PC-3 (cell line): ENCODE data around the gene CDH13.

ENCODE experiments used
- EZH2 ChIP-seq: fragments of 300-600 bp; sonication (generic); IDR thresholded peaks from one replicate; pipeline ENCODE4 v1.6.1; 2017; ENCODE audit warnings: antibody characterized with exemption, mild to moderate bottlenecking, low read length; ENCODE audit not compliant: unreplicated experiment
- TF ChIP-seq, protein P1 (sequence below): fragments of 300-600 bp; sonication (generic); conservative IDR thresholded peaks from 2 replicates; pipeline ENCODE4 v1.5.1; 2017; ENCODE audit warnings: antibody characterized with exemption, low read depth, mild to moderate bottlenecking, low read length

DNA sequence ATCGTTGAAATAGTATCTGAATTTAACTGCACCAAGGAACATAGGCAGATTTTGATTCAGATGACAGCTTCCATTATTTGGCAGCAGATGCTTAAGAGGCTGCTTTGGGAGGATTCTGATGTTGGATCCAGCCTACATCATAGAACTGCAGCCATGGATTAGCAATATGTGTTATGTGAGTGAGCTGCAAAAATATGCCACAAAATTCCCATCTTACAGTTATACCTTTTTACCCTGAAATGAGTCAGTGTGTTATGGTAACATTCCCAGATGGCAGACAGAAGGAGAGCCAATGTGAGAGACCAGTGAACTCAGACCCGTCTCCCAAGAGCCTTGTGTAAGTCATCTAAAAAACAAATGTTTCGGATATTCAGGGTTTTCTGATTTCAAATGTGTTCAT lies 206.1 kb downstream of the CDH13 start:
- TF ChIP-seq, protein P1, sequence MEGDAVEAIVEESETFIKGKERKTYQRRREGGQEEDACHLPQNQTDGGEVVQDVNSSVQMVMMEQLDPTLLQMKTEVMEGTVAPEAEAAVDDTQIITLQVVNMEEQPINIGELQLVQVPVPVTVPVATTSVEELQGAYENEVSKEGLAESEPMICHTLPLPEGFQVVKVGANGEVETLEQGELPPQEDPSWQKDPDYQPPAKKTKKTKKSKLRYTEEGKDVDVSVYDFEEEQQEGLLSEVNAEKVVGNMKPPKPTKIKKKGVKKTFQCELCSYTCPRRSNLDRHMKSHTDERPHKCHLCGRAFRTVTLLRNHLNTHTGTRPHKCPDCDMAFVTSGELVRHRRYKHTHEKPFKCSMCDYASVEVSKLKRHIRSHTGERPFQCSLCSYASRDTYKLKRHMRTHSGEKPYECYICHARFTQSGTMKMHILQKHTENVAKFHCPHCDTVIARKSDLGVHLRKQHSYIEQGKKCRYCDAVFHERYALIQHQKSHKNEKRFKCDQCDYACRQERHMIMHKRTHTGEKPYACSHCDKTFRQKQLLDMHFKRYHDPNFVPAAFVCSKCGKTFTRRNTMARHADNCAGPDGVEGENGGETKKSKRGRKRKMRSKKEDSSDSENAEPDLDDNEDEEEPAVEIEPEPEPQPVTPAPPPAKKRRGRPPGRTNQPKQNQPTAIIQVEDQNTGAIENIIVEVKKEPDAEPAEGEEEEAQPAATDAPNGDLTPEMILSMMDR, result no peak
- TF ChIP-seq EZH2, result no peak
